Fibroblast of peridontal ligament (primary cell): ENCODE data around the gene AQP6.
"Not testable (repeated sequence)": the region's sequence is repeated elsewhere in the genome, so short reads cannot be mapped to it uniquely, and the experiment has no call there.

Source experiments
- DNase-seq: peaks from one replicate; pipeline ENCODE4 v3.0.0-alpha.2; 2010; ENCODE audit errors: extremely low read depth

AQP6 gene

GRCh38 chr12:49989400-49989799 lies 16.7 kb downstream of the AQP6 start:
- not testable (repeated sequence) for DNase-seq

GRCh38 chr12:49990273-49990672 lies 17.5 kb downstream of the AQP6 start:
- DNase-seq, result peak; percentile 77

- DNase-seq, result no peak
Measured at GRCh38 chr12:49998453-49998852, 25.7 kb downstream of the AQP6 start.

GRCh38 chr12:50003595-50003994 lies 30.8 kb downstream of the AQP6 start:
- DNase-seq, result peak; percentile 84

GRCh38 chr12:50004696-50005095 lies 31.9 kb downstream of the AQP6 start:
- DNase-seq, result peak; percentile 52

- no peak for DNase-seq
Measured at GRCh38 chr12:50005175-50005574, 32.4 kb downstream of the AQP6 start.

GRCh38 chr12:50006280-50006679 lies 33.5 kb downstream of the AQP6 start:
- DNase-seq, result no peak

- DNase-seq, result no peak
Measured at GRCh38 chr12:50006754-50007442, 34.2 kb downstream of the AQP6 start.

GRCh38 chr12:50013361-50014147 lies 40.8 kb downstream of the AQP6 start:
- DNase-seq, result no peak

- no peak for DNase-seq
Measured at GRCh38 chr12:50014342-50014741, 41.6 kb downstream of the AQP6 start.

GRCh38 chr12:50016501-50017475 lies 44.0 kb downstream of the AQP6 start:
- DNase-seq, result peak; percentile 93

GRCh38 chr12:50017641-50018040 lies 44.9 kb downstream of the AQP6 start:
- peak; percentile 88 for DNase-seq

GRCh38 chr12:50018154-50018553 lies 45.4 kb downstream of the AQP6 start:
- peak; percentile 60 for DNase-seq

GRCh38 chr12:50018968-50019367 lies 46.2 kb downstream of the AQP6 start:
- no peak for DNase-seq

- no peak for DNase-seq
Measured at GRCh38 chr12:50019524-50019923, 46.8 kb downstream of the AQP6 start.

GRCh38 chr12:50021031-50021430 lies 48.3 kb downstream of the AQP6 start:
- DNase-seq, result no peak

- DNase-seq, result no peak
Measured at GRCh38 chr12:50022903-50023302, 50.2 kb downstream of the AQP6 start.

GRCh38 chr12:50024227-50024626 lies 51.5 kb downstream of the AQP6 start:
- DNase-seq, result no peak

- no peak for DNase-seq
Measured at GRCh38 chr12:50024805-50025186, 52.0 kb downstream of the AQP6 start.

GRCh38 chr12:50025187-50026059 lies 52.7 kb downstream of the AQP6 start, which contains the start of gene RACGAP1:
Gene RACGAP1, minus strand, starts transcription at chr12:50025494. Its CDS starts 8,779 bp downstream, at chr12:50016715.
- DNase-seq, result peak; percentile 99

- DNase-seq, result no peak
Measured at GRCh38 chr12:50026691-50027090, 53.9 kb downstream of the AQP6 start.
